A549 (cell line): ENCODE results near the gene UCHL5. TPM values are rescaled to one million over a fixed set of nuclear protein-coding genes. Genes with fewer than 3 reads are reported as not detected.

Source experiments
- ATAC-seq, 2 experiments: fragments of 200-7000 bp in 1 of 2; fragments of >200 bp in 1 of 2; cut with Nextera tagmentation in 1 of 2; cut with Tn5 transposase in 1 of 2; 3 replicates each; pipeline versions ENCODE4 v1.8.0 to v1.9.1; 2018 to 2020; ENCODE audit warnings: mild to moderate bottlenecking in 1 of 2, moderate library complexity in 1 of 2
- CTCF ChIA-PET: fragments of 300-600 bp; sonication (Branson Sonifier 250); formaldehyde crosslinking; extraction: SDS; loops from one replicate; lab custom pipeline; 2021; ENCODE audit warnings: antibody characterized with exemption, inconsistent platforms; lab: Yijun Ruan, JAX
- POLR2A ChIA-PET: fragments of 350-600 bp; formaldehyde crosslinking; extraction: SDS; loops from one replicate; lab custom pipeline; 2021; ENCODE audit warnings: antibody characterized with exemption, inconsistent platforms; lab: Yijun Ruan, JAX
- DNase-seq, 2 experiments: peaks; one replicate each; pipeline versions ENCODE4 v3.0.0 to v3.0.0-alpha.2; 2011 to 2016; ENCODE audit warnings: low read depth in 1 of 2, low spot score in 1 of 2
- FAIRE-seq: peaks from 2 replicates; lab custom pipeline; 2011; peaks lifted over from hg19 to GRCh38; lab: Jason Lieb, UNC
- H3K27ac ChIP-seq, 2 experiments: fragments of >200 bp; sonication (Bioruptor Twin); formaldehyde crosslinking; 3 replicates each; pipeline ENCODE4 v1.5.1; 2016 to 2017
- H3K4me1 ChIP-seq: fragments of >200 bp; sonication (Bioruptor Twin); formaldehyde crosslinking; 3 replicates; pipeline ENCODE4 v1.6.1; 2016
- H3K4me2 ChIP-seq: fragments of >200 bp; sonication (Bioruptor Twin); formaldehyde crosslinking; 3 replicates; pipeline ENCODE4 v1.6.1; 2016
- H3K4me3 ChIP-seq: fragments of >200 bp; sonication (Bioruptor Twin); formaldehyde crosslinking; 3 replicates; pipeline ENCODE4 v1.5.1; 2016
- H3K9me3 ChIP-seq: fragments of >200 bp; sonication (Bioruptor Twin); formaldehyde crosslinking; 3 replicates; pipeline ENCODE4 v1.6.1; 2016
- CEBPB ChIP-seq, 2 experiments: fragments of >200 bp in 1 of 2; sonication (Bioruptor Twin) in 1 of 2; formaldehyde crosslinking in 1 of 2; IDR thresholded peaks; 2 replicates each; pipeline ENCODE4 v1.6.1; 2012 to 2016
- CHD4 ChIP-seq: fragments of 200-600 bp; sonication (generic); IDR thresholded peaks from 2 replicates; pipeline ENCODE4 v1.6.1; 2016; ENCODE audit warnings: antibody characterized with exemption, mild to moderate bottlenecking, borderline replicate concordance
- EHMT2 ChIP-seq: fragments of 200-600 bp; sonication (generic); IDR thresholded peaks from 2 replicates; pipeline ENCODE4 v1.6.1; 2016; ENCODE audit warnings: antibody characterized with exemption, low read depth, mild to moderate bottlenecking, moderate library complexity
- FOSL2 ChIP-seq, 2 experiments: fragments of 450-650 bp in 1 of 2; fragments of >200 bp in 1 of 2; sonication (Bioruptor Twin) in 1 of 2; formaldehyde crosslinking; IDR thresholded peaks; 2 replicates each; pipeline versions ENCODE4 v1.5.0 to v1.6.1; 2016 to 2020; ENCODE audit warnings: mild to moderate bottlenecking in 1 of 2, moderate library complexity in 1 of 2
- HOXB5 ChIP-seq: fragments of 250-450 bp; sonication (Bioruptor Pico); IDR thresholded peaks from 2 replicates; pipeline ENCODE4 v1.5.0; 2020; ENCODE audit warnings: mild to moderate bottlenecking, moderate library complexity
- JUN ChIP-seq, 2 experiments: fragments of >200 bp; sonication (Bioruptor Twin); formaldehyde crosslinking; IDR thresholded peaks; 2 replicates in 1 of 2; 3 replicates in 1 of 2; pipeline ENCODE4 v1.6.1; 2016 to 2017
- MAZ ChIP-seq: fragments of 150-350 bp; IDR thresholded peaks from 2 replicates; pipeline ENCODE4 v1.6.1; 2014; ENCODE audit warnings: antibody characterized with exemption, low read depth, low read length, borderline replicate concordance
- NR3C1 ChIP-seq: fragments of >200 bp; sonication (Bioruptor Twin); formaldehyde crosslinking; IDR thresholded peaks from 3 replicates; pipeline ENCODE4 v1.6.1; 2017
- PHF8 ChIP-seq: fragments of 200-600 bp; sonication (generic); IDR thresholded peaks from 2 replicates; pipeline ENCODE4 v1.6.1; 2016; ENCODE audit warnings: low read depth, mild to moderate bottlenecking, antibody characterized with exemption, moderate library complexity, borderline replicate concordance
- POLR2AphosphoS2 ChIP-seq: conservative IDR thresholded peaks from 2 replicates; pipeline ENCODE4 v1.6.1; 2012; ENCODE audit warnings: low read length, improper control_type of control experiment, inconsistent platforms
- RCOR1 ChIP-seq: fragments of 150-350 bp; IDR thresholded peaks from 2 replicates; pipeline ENCODE4 v1.6.1; 2014; ENCODE audit warnings: antibody characterized with exemption, low read length, low read depth
- TP53 ChIP-seq: fragments of 250-450 bp; sonication (Bioruptor Pico); IDR thresholded peaks from 2 replicates; pipeline ENCODE4 v1.5.0; 2021; ENCODE audit warnings: mild to moderate bottlenecking, moderate library complexity
- ZFP36 ChIP-seq: fragments of 450-650 bp; IDR thresholded peaks from 2 replicates; pipeline ENCODE4 v1.6.1; 2014; ENCODE audit warnings: borderline replicate concordance; ENCODE audit not compliant: partially characterized antibody
- ZSCAN20 ChIP-seq: fragments of 250-450 bp; sonication (Bioruptor Pico); IDR thresholded peaks from 2 replicates; pipeline ENCODE4 v1.8.0; 2022; ENCODE audit warnings: mild to moderate bottlenecking, moderate library complexity
- WGBS: methylation state at CpG from one replicate; pipeline ENCODE4 v1.1.6; 2017; ENCODE audit errors: missing lambda C conversion rate; 5-methylcytosine and 5-hydroxymethylcytosine counted together
- polyA plus RNA-seq, 4 experiments: library from polyadenylated mRNA; depleted of rRNA in 3 of 4; stranded (reverse); fragments of >200 nt; fragmentation: RNase III in 1 of 4; extraction: RNeasy Plus Mini Kit Qiagen cat#74134 plus additional on column Dnase treatment in 1 of 4; gene quantifications; 2 replicates in 3 of 4; 3 replicates in 1 of 4; pipeline ENCODE4 v1.2.3, GENCODE V29; 2011 to 2017
- TF ChIP-seq, protein P1 (sequence below): fragments of >200 bp; sonication (Bioruptor Twin); formaldehyde crosslinking; IDR thresholded peaks from 3 replicates; pipeline ENCODE4 v1.6.1; 2016
- TF ChIP-seq, protein P2 (sequence below): IDR thresholded peaks from 2 replicates; pipeline ENCODE4 v1.6.1; 2012
- TF ChIP-seq, protein P3 (sequence below): fragments of 150-350 bp; IDR thresholded peaks from 2 replicates; pipeline ENCODE4 v1.6.1; 2014; ENCODE audit warnings: low read depth, mild to moderate bottlenecking, low read length
- TF ChIP-seq, protein P4 (sequence below): fragments of 250-450 bp; sonication (Bioruptor Pico); IDR thresholded peaks from 2 replicates; pipeline ENCODE4 v1.5.0; 2021; ENCODE audit warnings: mild to moderate bottlenecking, moderate library complexity, borderline replicate concordance

Gene UCHL5
- polyA plus RNA-seq, 2 of the 4 experiments (the other 2 are of a cell fraction) = 53.0 to 68.3 TPM

DNA sequence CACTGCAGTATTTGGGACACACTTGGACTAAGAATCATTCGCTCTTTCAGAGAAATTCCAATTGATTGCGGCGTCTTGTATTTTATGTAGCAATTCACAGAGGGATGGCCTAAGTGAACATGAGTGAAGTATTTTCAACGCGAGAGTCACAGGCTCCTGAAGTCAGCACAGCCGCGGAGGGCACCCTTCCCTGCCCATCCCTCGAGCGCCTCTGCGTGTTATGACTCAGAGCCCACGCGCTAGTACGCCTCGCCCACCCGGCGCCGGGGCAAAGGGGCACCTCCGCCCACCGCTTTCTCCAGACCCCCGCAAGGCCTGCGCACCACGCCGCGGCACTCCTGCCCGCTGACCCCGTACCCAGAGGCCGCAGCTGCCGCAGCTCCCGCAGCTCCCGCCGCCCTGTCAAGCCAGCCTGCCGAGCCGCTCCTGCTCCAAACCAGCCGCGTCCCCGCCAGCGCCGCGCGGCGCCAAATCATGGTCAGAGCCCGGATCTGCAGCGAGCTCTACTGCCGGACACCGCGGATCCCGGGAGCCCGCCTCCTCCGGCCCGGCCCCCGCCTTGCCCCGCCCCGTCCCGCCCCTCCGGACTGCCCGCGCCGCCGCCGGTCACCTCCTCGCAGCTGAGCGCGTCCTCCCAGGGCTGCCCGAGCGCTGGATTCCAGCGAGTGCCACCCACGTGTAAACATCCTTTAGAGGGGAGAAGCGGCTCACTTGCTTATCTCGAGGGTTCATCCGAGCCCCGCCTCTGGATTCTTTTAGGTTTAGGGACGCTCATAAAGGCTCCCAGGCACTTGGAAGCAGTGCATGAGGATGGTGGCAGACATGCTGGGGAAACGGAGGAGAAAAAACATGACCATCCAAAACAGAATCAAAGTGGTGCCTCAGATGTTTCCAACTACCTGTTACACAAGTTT lies 46.0 kb upstream of the UCHL5 start, which contains the start of gene GLRX2 (continued):
- TF ChIP-seq, protein P1, sequence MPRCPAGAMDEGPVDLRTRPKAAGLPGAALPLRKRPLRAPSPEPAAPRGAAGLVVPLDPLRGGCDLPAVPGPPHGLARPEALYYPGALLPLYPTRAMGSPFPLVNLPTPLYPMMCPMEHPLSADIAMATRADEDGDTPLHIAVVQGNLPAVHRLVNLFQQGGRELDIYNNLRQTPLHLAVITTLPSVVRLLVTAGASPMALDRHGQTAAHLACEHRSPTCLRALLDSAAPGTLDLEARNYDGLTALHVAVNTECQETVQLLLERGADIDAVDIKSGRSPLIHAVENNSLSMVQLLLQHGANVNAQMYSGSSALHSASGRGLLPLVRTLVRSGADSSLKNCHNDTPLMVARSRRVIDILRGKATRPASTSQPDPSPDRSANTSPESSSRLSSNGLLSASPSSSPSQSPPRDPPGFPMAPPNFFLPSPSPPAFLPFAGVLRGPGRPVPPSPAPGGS = peak; percentile 78; the same call in 2 of the 3 replicates
- TF ChIP-seq PHF8 (peak; percentile 29; the same call in 1 of the 2 replicates), TP53 (0 out of 2 replicates have a peak, but pooled peaks have one; percentile 58), MAZ (0 out of 2 replicates have a peak, but pooled peaks have one; percentile 16)

DNA sequence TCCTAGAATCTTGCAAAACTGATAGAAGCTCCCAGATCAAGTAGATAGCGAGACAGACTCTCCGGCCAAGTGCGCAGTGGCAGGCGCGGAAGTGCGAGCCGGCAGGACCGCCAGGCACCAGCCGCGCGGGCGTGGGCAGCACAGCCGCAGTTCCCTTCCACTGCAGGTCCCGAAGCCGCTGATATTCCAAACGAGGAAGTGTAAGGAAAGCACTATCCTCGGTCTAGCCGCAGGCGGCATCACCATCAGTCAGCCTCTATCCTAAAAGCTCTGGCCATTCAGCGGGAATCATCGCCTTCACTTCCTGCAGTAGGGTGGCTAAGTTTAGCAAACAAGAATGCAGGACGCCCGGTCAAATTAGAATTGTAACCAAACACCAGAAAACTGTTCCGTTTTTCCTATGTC lies 45.3 kb upstream of the UCHL5 start:
- TF ChIP-seq, protein P2, sequence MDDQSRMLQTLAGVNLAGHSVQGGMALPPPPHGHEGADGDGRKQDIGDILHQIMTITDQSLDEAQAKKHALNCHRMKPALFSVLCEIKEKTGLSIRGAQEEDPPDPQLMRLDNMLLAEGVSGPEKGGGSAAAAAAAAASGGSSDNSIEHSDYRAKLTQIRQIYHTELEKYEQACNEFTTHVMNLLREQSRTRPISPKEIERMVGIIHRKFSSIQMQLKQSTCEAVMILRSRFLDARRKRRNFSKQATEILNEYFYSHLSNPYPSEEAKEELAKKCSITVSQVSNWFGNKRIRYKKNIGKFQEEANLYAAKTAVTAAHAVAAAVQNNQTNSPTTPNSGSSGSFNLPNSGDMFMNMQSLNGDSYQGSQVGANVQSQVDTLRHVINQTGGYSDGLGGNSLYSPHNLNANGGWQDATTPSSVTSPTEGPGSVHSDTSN = no peak
- TF ChIP-seq EHMT2 (no peak), RCOR1 (no peak)
- TF ChIP-seq, protein P3, sequence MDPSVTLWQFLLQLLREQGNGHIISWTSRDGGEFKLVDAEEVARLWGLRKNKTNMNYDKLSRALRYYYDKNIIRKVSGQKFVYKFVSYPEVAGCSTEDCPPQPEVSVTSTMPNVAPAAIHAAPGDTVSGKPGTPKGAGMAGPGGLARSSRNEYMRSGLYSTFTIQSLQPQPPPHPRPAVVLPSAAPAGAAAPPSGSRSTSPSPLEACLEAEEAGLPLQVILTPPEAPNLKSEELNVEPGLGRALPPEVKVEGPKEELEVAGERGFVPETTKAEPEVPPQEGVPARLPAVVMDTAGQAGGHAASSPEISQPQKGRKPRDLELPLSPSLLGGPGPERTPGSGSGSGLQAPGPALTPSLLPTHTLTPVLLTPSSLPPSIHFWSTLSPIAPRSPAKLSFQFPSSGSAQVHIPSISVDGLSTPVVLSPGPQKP = no peak
- ATAC-seq = peak; percentile 56 to 63
- CTCF ChIA-PET = interaction anchor here (0.7 to 7.3 kb wide), 10 partner anchors 10 to 631 kb away, joined by 3 to 66 read pairs (median 5); partner anchors contain the start of gene CDC73
- Histone ChIP-seq H3K9me3 (no peaks in the 10 kb centered on the region), H3K4me2 (peak overlapping the region; percentile 91), H3K4me1 (peaks cover 17% of the 10 kb centered on the region; the same call in 2 of the 3 replicates), H3K27ac (peak overlapping the region; percentile 76 to 96), H3K4me3 (peak overlapping the region; percentile 67)
- FAIRE-seq = no peak
- POLR2A ChIA-PET = interaction anchor here (0.7 to 3.8 kb wide), 9 partner anchors 9 to 619 kb away, joined by 3 to 38 read pairs (median 6); partner anchors contain the start of genes CDC73, RO60 and UCHL5
- under 1% methylated on average over 24 of the region's 24 CpGs for WGBS
- peak; percentile 50 to 55 for DNase-seq

DNA sequence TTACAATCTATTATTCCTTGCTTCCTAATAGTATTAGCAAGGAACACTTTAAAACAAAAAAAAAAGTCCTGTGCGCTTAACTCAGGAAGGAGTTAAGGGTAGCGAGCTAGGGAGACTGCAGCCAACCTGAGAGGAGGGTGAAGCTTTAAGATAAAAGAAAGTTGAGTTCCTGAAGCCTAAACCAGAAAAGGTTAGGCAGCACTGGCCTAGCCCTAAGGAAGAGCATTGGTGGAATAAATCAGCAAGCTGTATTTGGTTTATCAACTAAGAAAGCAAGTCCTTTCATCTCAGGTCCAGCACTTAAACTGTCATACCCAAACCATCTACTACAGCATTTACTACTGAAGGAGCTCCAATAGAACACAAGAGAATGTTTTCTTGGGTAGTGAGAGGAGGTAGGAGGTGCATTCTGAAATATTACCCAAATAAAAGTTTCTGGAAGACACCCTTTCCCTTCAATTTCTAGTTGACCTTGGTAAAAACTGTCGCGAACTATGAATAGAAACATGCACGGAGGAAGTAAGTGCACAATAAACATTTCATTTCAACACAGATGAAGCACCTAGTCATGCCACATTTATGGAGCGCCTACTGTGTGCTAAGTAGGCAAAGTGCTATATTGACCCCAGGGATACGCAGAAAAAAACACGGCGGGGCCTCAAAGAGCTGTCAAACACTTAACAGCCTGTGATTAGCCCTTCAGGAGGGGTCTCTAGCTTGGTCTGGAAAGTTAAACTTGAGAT lies 44.8 kb upstream of the UCHL5 start:
- ATAC-seq (no peak), FAIRE-seq (no peak), DNase-seq (no peak)
- ChIA-PET POLR2A (interaction anchor here (1.3 to 3.8 kb wide), 6 partner anchors 11 to 45 kb away, joined by 5 to 38 read pairs (median 12); partner anchors contain the start of genes CDC73, RO60 and UCHL5), CTCF (interaction anchor here (0.6 to 7.3 kb wide), 10 partner anchors 10 to 67 kb away, joined by 3 to 66 read pairs (median 5); partner anchors contain the start of gene CDC73)
- H3K4me1 ChIP-seq = peaks cover 17% of the 10 kb centered on the region; the same call in 2 of the 3 replicates
- H3K4me3 ChIP-seq = peak overlapping the region; percentile 67
- WGBS = 55% methylated on average over 9 of the region's 9 CpGs
- no peaks in the 10 kb centered on the region for H3K9me3 ChIP-seq
- H3K4me2 ChIP-seq = peak overlapping the region; percentile 91
- H3K27ac ChIP-seq = peak overlapping the region; percentile 76 to 96
- no peak for TF ChIP-seq HOXB5 (CRISPR knock-in tag)
- TF ChIP-seq POLR2AphosphoS2 = no peak
- TF ChIP-seq, protein P3 = no peak
- no peak for TF ChIP-seq CHD4
- TF ChIP-seq, protein P4, sequence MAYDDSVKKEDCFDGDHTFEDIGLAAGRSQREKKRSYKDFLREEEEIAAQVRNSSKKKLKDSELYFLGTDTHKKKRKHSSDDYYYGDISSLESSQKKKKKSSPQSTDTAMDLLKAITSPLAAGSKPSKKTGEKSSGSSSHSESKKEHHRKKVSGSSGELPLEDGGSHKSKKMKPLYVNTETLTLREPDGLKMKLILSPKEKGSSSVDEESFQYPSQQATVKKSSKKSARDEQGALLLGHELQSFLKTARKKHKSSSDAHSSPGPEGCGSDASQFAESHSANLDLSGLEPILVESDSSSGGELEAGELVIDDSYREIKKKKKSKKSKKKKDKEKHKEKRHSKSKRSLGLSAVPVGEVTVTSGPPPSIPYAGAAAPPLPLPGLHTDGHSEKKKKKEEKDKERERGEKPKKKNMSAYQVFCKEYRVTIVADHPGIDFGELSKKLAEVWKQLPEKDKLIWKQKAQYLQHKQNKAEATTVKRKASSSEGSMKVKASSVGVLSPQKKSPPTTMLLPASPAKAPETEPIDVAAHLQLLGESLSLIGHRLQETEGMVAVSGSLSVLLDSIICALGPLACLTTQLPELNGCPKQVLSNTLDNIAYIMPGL (CRISPR knock-in tag) = no peak
- TF ChIP-seq FOSL2 (IDR thresholded peaks at IDR 0.05) = no peak
- no peak for TF ChIP-seq FOSL2 (CRISPR knock-in tag; IDR thresholded peaks at IDR 0.05)
- TF ChIP-seq ZSCAN20 (CRISPR knock-in tag) = no peak
- TF ChIP-seq NR3C1 = no peak
- no peak for TF ChIP-seq JUN (IDR thresholded peaks at IDR 0.05)
- no peak for TF ChIP-seq CEBPB (IDR thresholded peaks at IDR 0.05)
- no peak for TF ChIP-seq ZFP36
